ENCODE data around the gene AP3B1. TPM values are rescaled to one million over a fixed set of nuclear protein-coding genes. Genes with fewer than 3 reads are reported as not detected.

Gene AP3B1
- total RNA-seq, 1 experiment from 2014 or later, result 45.3 TPM

DNA sequence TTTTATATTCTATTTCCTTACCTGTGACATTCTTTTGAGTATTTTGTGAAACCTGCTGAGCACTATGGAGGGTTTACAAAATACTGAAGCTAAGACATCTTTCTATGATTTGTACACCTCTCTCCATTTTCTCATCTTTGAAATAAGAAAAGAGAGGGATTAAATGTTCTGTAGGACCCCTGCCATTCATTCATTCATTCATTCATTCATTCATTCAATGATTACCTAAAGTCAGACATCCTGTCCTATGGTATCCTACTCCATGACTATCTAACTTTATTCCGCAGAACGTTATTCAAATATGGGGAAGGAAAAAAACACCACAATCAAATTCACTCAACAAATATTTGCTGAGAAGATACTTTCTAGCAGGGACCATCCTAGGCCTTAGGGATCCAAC lies 51.4 kb downstream of the AP3B1 start:
- Histone ChIP-seq H3K4me3 (ENCODE audit: low read depth, low read length, poor library complexity, severe bottlenecking) (no peak overlapping the region), H3K27me3 (replicated peaks; ENCODE audit: insufficient read depth, low read depth, low read length, poor library complexity) (no peaks in the 10 kb centered on the region), H3K4me1 (ENCODE audit: insufficient read depth, low read length, poor library complexity, severe bottlenecking) (no peaks in the 10 kb centered on the region), H3K36me3 (ENCODE audit: insufficient read depth, low read length, poor library complexity, severe bottlenecking) (no peaks in the 10 kb centered on the region), H3K9me3 (ENCODE audit: low read depth, low read length, poor library complexity, severe bottlenecking) (no peaks in the 10 kb centered on the region), H3K27ac (ENCODE audit: low read depth, low read length, poor library complexity, severe bottlenecking) (no peak overlapping the region)
- CTCF ChIA-PET, result no interaction called here
- no TSS peak for BruUV-seq (replicated peaks)
- DNase-seq (ENCODE audit: low spot score), result no peak
- TF ChIP-seq, protein P1, sequence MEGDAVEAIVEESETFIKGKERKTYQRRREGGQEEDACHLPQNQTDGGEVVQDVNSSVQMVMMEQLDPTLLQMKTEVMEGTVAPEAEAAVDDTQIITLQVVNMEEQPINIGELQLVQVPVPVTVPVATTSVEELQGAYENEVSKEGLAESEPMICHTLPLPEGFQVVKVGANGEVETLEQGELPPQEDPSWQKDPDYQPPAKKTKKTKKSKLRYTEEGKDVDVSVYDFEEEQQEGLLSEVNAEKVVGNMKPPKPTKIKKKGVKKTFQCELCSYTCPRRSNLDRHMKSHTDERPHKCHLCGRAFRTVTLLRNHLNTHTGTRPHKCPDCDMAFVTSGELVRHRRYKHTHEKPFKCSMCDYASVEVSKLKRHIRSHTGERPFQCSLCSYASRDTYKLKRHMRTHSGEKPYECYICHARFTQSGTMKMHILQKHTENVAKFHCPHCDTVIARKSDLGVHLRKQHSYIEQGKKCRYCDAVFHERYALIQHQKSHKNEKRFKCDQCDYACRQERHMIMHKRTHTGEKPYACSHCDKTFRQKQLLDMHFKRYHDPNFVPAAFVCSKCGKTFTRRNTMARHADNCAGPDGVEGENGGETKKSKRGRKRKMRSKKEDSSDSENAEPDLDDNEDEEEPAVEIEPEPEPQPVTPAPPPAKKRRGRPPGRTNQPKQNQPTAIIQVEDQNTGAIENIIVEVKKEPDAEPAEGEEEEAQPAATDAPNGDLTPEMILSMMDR (conservative IDR thresholded peaks at IDR 0.05; ENCODE audit: low read depth, low read length), result no peak
- TF ChIP-seq EZH2 (IDR thresholded peaks at IDR 0.05; ENCODE audit: borderline replicate concordance, low read depth, low read length, poor library complexity, severe bottlenecking), result no peak
- POLR2A ChIA-PET (ENCODE audit: low non-redundant PET), result no interaction called here
- intact Hi-C loops (cut with micrococcal nuclease; ENCODE audit: unreplicated experiment), result no loop called here

DNA sequence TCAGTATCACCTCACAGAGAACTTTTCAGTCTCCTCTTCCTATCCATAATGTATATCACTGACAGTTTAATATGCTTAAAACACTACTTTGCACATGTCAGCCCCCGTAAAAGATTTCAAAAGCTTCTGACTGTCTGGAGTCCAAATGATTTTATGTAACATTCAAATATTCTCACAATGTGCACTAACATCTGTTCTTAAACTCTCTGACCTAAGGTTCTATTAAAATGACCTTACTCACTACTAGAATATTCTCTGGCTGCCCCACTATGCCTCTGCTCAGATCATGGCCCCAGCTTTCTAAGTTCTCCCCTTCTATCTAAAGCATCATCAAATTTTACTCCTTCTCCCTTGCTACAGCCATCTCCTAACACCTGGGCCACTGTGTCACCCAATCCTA lies 52.5 kb downstream of the AP3B1 start:
- ChIA-PET CTCF (no interaction called here), POLR2A (ENCODE audit: low non-redundant PET) (no interaction called here)
- Histone ChIP-seq H3K27ac (ENCODE audit: low read depth, low read length, poor library complexity, severe bottlenecking) (no peak overlapping the region), H3K4me3 (ENCODE audit: low read depth, low read length, poor library complexity, severe bottlenecking) (no peak overlapping the region), H3K36me3 (ENCODE audit: insufficient read depth, low read length, poor library complexity, severe bottlenecking) (no peaks in the 10 kb centered on the region), H3K4me1 (ENCODE audit: insufficient read depth, low read length, poor library complexity, severe bottlenecking) (no peaks in the 10 kb centered on the region), H3K27me3 (replicated peaks; ENCODE audit: insufficient read depth, low read depth, low read length, poor library complexity) (no peaks in the 10 kb centered on the region), H3K9me3 (ENCODE audit: low read depth, low read length, poor library complexity, severe bottlenecking) (no peaks in the 10 kb centered on the region)
- intact Hi-C loops (cut with micrococcal nuclease; ENCODE audit: unreplicated experiment), result no loop called here
- DNase-seq (ENCODE audit: low spot score), result no peak
- no peak for TF ChIP-seq EZH2 (IDR thresholded peaks at IDR 0.05; ENCODE audit: borderline replicate concordance, low read depth, low read length, poor library complexity, severe bottlenecking)
- TF ChIP-seq, protein P1 (conservative IDR thresholded peaks at IDR 0.05; ENCODE audit: low read depth, low read length), result no peak
- BruUV-seq (replicated peaks), result no TSS peak

DNA sequence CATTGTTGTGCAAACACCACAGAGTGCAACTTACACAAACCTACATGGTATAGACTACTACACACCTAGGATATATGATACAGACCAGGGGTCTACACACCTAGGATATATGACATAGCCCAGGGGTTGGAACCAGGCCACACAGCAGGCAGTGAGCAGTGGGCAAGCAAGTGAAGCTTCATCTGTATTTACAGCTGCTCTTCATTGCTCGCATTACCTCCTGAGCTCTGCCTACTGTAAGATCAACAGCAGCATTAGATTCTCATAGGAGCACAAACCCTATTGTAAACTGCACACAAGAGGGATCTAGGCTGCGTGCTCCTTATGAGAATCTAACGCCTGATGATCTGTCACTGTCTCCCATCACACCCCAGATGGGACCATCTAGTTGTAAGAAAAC lies 56.6 kb downstream of the AP3B1 start:
- Histone ChIP-seq H3K9me3 (ENCODE audit: low read depth, low read length, poor library complexity, severe bottlenecking) (no peaks in the 10 kb centered on the region), H3K36me3 (ENCODE audit: insufficient read depth, low read length, poor library complexity, severe bottlenecking) (no peaks in the 10 kb centered on the region), H3K27me3 (replicated peaks; ENCODE audit: insufficient read depth, low read depth, low read length, poor library complexity) (no peaks in the 10 kb centered on the region), H3K27ac (ENCODE audit: low read depth, low read length, poor library complexity, severe bottlenecking) (no peak overlapping the region), H3K4me1 (ENCODE audit: insufficient read depth, low read length, poor library complexity, severe bottlenecking) (no peaks in the 10 kb centered on the region), H3K4me3 (ENCODE audit: low read depth, low read length, poor library complexity, severe bottlenecking) (no peak overlapping the region)
- intact Hi-C loops (cut with micrococcal nuclease; ENCODE audit: unreplicated experiment), result no loop called here
- ChIA-PET CTCF (no interaction called here), POLR2A (ENCODE audit: low non-redundant PET) (no interaction called here)
- DNase-seq (ENCODE audit: low spot score), result no peak
- BruUV-seq (replicated peaks), result no TSS peak
- TF ChIP-seq EZH2 (IDR thresholded peaks at IDR 0.05; ENCODE audit: borderline replicate concordance, low read depth, low read length, poor library complexity, severe bottlenecking), result no peak
- TF ChIP-seq, protein P1 (conservative IDR thresholded peaks at IDR 0.05; ENCODE audit: low read depth, low read length), result no peak
